GM23338 (cell line): ENCODE data around the gene PRR11. TPM values are rescaled to one million over a fixed set of nuclear protein-coding genes. Genes with fewer than 3 reads are reported as not detected.

Experiments used
- ATAC-seq: fragments of 200-7000 bp; cut with Tn5 transposase; 3 replicates; pipeline ENCODE4 v1.9.1; 2020
- DNase-seq: peaks from one replicate; pipeline ENCODE4 v3.0.0-alpha.2; 2015; ENCODE audit warnings: low spot score
- H2AFZ ChIP-seq: fragments of 200-600 bp; sonication (generic); 2 replicates; pipeline ENCODE4 v1.8.0; 2016; ENCODE audit warnings: antibody characterized with exemption, mild to moderate bottlenecking, moderate library complexity
- H3F3A ChIP-seq: fragments of 200-600 bp; sonication (generic); replicated peaks from 2 replicates; pipeline ENCODE4 v1.8.0; 2017; ENCODE audit warnings: antibody characterized with exemption, mixed run types, low read depth
- H3K27ac ChIP-seq: fragments of 200-600 bp; sonication (generic); 2 replicates; pipeline ENCODE4 v1.6.1; 2016; ENCODE audit warnings: low read depth
- H3K27me3 ChIP-seq: fragments of 200-600 bp; sonication (generic); 2 replicates; pipeline ENCODE4 v1.8.0; 2016; ENCODE audit warnings: mild to moderate bottlenecking, mixed run types, moderate library complexity; ENCODE audit not compliant: insufficient read depth
- H3K36me3 ChIP-seq: fragments of 200-600 bp; sonication (generic); 2 replicates; pipeline ENCODE4 v1.8.0; 2016; ENCODE audit warnings: mild to moderate bottlenecking; ENCODE audit not compliant: insufficient read depth
- H3K4me1 ChIP-seq: fragments of 200-600 bp; sonication (generic); 2 replicates; pipeline ENCODE4 v1.8.0; 2016; ENCODE audit warnings: mild to moderate bottlenecking, moderate library complexity; ENCODE audit not compliant: insufficient read depth
- H3K4me2 ChIP-seq: fragments of 200-600 bp; sonication (generic); 2 replicates; pipeline ENCODE4 v1.7.1; 2017; ENCODE audit warnings: mixed run types
- H3K4me3 ChIP-seq: fragments of 200-600 bp; sonication (generic); 2 replicates; pipeline ENCODE4 v1.6.1; 2016; ENCODE audit warnings: mixed run types
- H3K79me2 ChIP-seq: fragments of 200-600 bp; sonication (generic); replicated peaks from 2 replicates; pipeline ENCODE4 v1.8.0; 2017; ENCODE audit warnings: mild to moderate bottlenecking; ENCODE audit not compliant: insufficient read depth
- H3K9me2 ChIP-seq: fragments of 200-600 bp; sonication (generic); 2 replicates; pipeline ENCODE4 v1.8.0; 2017; ENCODE audit not compliant: insufficient read depth
- H4K20me1 ChIP-seq: fragments of 200-600 bp; sonication (generic); replicated peaks from 2 replicates; pipeline ENCODE4 v1.8.0; 2017; ENCODE audit warnings: mild to moderate bottlenecking; ENCODE audit not compliant: insufficient read depth
- H3K27ac Mint-ChIP-seq: 2 replicates; pipeline ENCODE4 v1.8.0; 2020; ENCODE audit warnings: inconsistent platforms, mild to moderate bottlenecking, moderate library complexity, mixed read lengths
- H3K27me3 Mint-ChIP-seq: 3 replicates; pipeline ENCODE4 v1.8.0; 2022; ENCODE audit warnings: low read depth, mild to moderate bottlenecking, moderate library complexity, mixed read lengths, inconsistent platforms; ENCODE audit not compliant: insufficient read depth, poor library complexity
- H3K36me3 Mint-ChIP-seq: 3 replicates; pipeline ENCODE4 v1.8.0; 2021; ENCODE audit warnings: low read depth, mild to moderate bottlenecking, inconsistent platforms, moderate library complexity, mixed read lengths
- H3K4me1 Mint-ChIP-seq: 3 replicates; pipeline ENCODE4 v1.8.0; 2020; ENCODE audit warnings: mild to moderate bottlenecking, inconsistent platforms, mixed read lengths
- H3K4me3 Mint-ChIP-seq: 3 replicates; pipeline ENCODE4 v1.8.0; 2021; ENCODE audit warnings: moderate library complexity, mild to moderate bottlenecking, inconsistent platforms, mixed read lengths
- H3K9me3 Mint-ChIP-seq: 3 replicates; pipeline ENCODE4 v1.8.0; 2020; ENCODE audit warnings: moderate library complexity, mild to moderate bottlenecking, inconsistent platforms, mixed read lengths
- CREB1 ChIP-seq: fragments of 250-450 bp; sonication (Bioruptor Pico); IDR thresholded peaks from 2 replicates; pipeline ENCODE4 v1.5.0; 2020; ENCODE audit warnings: low read depth, mild to moderate bottlenecking, moderate library complexity
- ETS1 ChIP-seq: IDR thresholded peaks from 2 replicates; pipeline ENCODE4 v1.6.1; 2016; ENCODE audit warnings: antibody characterized with exemption
- EZH2 ChIP-seq: fragments of 200-600 bp; sonication (generic); IDR thresholded peaks from one replicate; pipeline ENCODE4 v1.8.0; 2017; ENCODE audit warnings: antibody characterized with exemption, mild to moderate bottlenecking, low read depth; ENCODE audit not compliant: unreplicated experiment
- EZH2phosphoT487 ChIP-seq: fragments of 200-600 bp; sonication (generic); IDR thresholded peaks from one replicate; pipeline ENCODE4 v1.8.1; 2018; ENCODE audit warnings: antibody characterized with exemption; ENCODE audit not compliant: unreplicated experiment
- JUNB ChIP-seq: IDR thresholded peaks from one replicate; pipeline ENCODE4 v1.6.1; 2016; ENCODE audit warnings: antibody characterized with exemption; ENCODE audit not compliant: unreplicated experiment
- NANOG ChIP-seq: IDR thresholded peaks from 2 replicates; pipeline ENCODE4 v1.6.1; 2016; ENCODE audit warnings: antibody characterized with exemption, borderline replicate concordance
- POLR2AphosphoS5 ChIP-seq: IDR thresholded peaks from 2 replicates; pipeline ENCODE4 v1.6.1; 2016; ENCODE audit warnings: antibody characterized with exemption, low read depth
- STAT1 ChIP-seq: IDR thresholded peaks from one replicate; pipeline ENCODE4 v1.6.1; 2016; ENCODE audit warnings: antibody characterized with exemption; ENCODE audit not compliant: unreplicated experiment
- ZNF114 ChIP-seq: fragments of 250-450 bp; sonication (Bioruptor Pico); IDR thresholded peaks from 2 replicates; pipeline ENCODE4 v1.5.0; 2020; ENCODE audit warnings: mild to moderate bottlenecking, moderate library complexity
- ZNF331 ChIP-seq: fragments of 250-450 bp; sonication (Bioruptor Pico); IDR thresholded peaks from 2 replicates; pipeline ENCODE4 v1.5.0; 2020; ENCODE audit warnings: low read depth, mild to moderate bottlenecking, moderate library complexity
- ZNF462 ChIP-seq: fragments of 250-450 bp; sonication (Bioruptor Pico); IDR thresholded peaks from 2 replicates; pipeline ENCODE4 v1.5.0; 2020; ENCODE audit warnings: mild to moderate bottlenecking, moderate library complexity
- polyA plus RNA-seq: library from polyadenylated mRNA; unstranded; fragments of >200 nt; fragmentation: Nextera tagmentation; extraction: Ambion mirVana; gene quantifications from 2 replicates; pipeline ENCODE4 v1.2.1, GENCODE V29; 2016
- total RNA-seq: library from RNA; depleted of rRNA; stranded (reverse); fragments of >200 nt; shearing (Covaris generic); gene quantifications from 2 replicates; pipeline ENCODE4 v1.2.3, GENCODE V29; 2014
- TF ChIP-seq, protein P1 (sequence below), 2 experiments: fragments of 200-600 bp in 1 of 2; sonication (generic) in 1 of 2; conservative IDR thresholded peaks; 2 replicates each; pipeline versions ENCODE4 v1.5.1 to v1.6.1; 2016 to 2017; ENCODE audit warnings: antibody characterized with exemption in 2 of 2, low read depth in 2 of 2, mild to moderate bottlenecking in 2 of 2, moderate library complexity in 1 of 2
- TF ChIP-seq, protein P2 (sequence below): IDR thresholded peaks from one replicate; pipeline ENCODE4 v1.6.1; 2018; ENCODE audit warnings: antibody characterized with exemption; ENCODE audit not compliant: unreplicated experiment

PRR11 gene
- total and polyA plus RNA-seq, 2 experiments from 2014 or later = 42.7 to 55.9 TPM

GRCh38 chr17:59149841-59150511 is 5.6 kb upstream of the PRR11 start:
- no peak for DNase-seq
- no peaks in the 10 kb centered on the region for H3K36me3 ChIP-seq
- Mint-ChIP-seq H3K27ac (no peak overlapping the region), H3K36me3 (peaks cover 6% of the 10 kb centered on the region; the same call in 2 of the 3 replicates), H3K4me3 (no peak overlapping the region; the same call in 2 of the 3 replicates), H3K27me3 (peaks cover 7% of the 10 kb centered on the region), H3K4me1 (peaks cover 26% of the 10 kb centered on the region), H3K9me3 (no peaks in the 10 kb centered on the region)
- no peak overlapping the region for H2AFZ ChIP-seq
- no peak overlapping the region for H3K4me2 ChIP-seq
- H3K27ac ChIP-seq = no peak overlapping the region
- peaks cover 29% of the 10 kb centered on the region for H3K4me1 ChIP-seq
- TF ChIP-seq ZNF114 (CRISPR knock-in tag) (no peak), JUNB (no peak), ZNF331 (CRISPR knock-in tag) (no peak), POLR2AphosphoS5 (no peak), ETS1 (no peak), CREB1 (CRISPR knock-in tag) (no peak), EZH2 (no peak), STAT1 (no peak), ZNF462 (no peak), NANOG (no peak), EZH2phosphoT487 (no peak)
- TF ChIP-seq, protein P1, sequence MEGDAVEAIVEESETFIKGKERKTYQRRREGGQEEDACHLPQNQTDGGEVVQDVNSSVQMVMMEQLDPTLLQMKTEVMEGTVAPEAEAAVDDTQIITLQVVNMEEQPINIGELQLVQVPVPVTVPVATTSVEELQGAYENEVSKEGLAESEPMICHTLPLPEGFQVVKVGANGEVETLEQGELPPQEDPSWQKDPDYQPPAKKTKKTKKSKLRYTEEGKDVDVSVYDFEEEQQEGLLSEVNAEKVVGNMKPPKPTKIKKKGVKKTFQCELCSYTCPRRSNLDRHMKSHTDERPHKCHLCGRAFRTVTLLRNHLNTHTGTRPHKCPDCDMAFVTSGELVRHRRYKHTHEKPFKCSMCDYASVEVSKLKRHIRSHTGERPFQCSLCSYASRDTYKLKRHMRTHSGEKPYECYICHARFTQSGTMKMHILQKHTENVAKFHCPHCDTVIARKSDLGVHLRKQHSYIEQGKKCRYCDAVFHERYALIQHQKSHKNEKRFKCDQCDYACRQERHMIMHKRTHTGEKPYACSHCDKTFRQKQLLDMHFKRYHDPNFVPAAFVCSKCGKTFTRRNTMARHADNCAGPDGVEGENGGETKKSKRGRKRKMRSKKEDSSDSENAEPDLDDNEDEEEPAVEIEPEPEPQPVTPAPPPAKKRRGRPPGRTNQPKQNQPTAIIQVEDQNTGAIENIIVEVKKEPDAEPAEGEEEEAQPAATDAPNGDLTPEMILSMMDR (conservative IDR thresholded peaks at IDR 0.05; ENCODE audit: low read depth in 2 of 2) = no peak
- TF ChIP-seq, protein P2, sequence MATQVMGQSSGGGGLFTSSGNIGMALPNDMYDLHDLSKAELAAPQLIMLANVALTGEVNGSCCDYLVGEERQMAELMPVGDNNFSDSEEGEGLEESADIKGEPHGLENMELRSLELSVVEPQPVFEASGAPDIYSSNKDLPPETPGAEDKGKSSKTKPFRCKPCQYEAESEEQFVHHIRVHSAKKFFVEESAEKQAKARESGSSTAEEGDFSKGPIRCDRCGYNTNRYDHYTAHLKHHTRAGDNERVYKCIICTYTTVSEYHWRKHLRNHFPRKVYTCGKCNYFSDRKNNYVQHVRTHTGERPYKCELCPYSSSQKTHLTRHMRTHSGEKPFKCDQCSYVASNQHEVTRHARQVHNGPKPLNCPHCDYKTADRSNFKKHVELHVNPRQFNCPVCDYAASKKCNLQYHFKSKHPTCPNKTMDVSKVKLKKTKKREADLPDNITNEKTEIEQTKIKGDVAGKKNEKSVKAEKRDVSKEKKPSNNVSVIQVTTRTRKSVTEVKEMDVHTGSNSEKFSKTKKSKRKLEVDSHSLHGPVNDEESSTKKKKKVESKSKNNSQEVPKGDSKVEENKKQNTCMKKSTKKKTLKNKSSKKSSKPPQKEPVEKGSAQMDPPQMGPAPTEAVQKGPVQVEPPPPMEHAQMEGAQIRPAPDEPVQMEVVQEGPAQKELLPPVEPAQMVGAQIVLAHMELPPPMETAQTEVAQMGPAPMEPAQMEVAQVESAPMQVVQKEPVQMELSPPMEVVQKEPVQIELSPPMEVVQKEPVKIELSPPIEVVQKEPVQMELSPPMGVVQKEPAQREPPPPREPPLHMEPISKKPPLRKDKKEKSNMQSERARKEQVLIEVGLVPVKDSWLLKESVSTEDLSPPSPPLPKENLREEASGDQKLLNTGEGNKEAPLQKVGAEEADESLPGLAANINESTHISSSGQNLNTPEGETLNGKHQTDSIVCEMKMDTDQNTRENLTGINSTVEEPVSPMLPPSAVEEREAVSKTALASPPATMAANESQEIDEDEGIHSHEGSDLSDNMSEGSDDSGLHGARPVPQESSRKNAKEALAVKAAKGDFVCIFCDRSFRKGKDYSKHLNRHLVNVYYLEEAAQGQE = no peak
- no peak overlapping the region for H3K4me3 ChIP-seq
- ATAC-seq = no peak
- H3K9me2 ChIP-seq = no peaks in the 10 kb centered on the region
- H3F3A ChIP-seq = no peaks in the 10 kb centered on the region
- peaks cover 92% of the 10 kb centered on the region for H3K79me2 ChIP-seq
- peaks cover 49% of the 10 kb centered on the region for H4K20me1 ChIP-seq
- H3K27me3 ChIP-seq = no peaks in the 10 kb centered on the region
